G401.6 (cell line): ENCODE data around the gene C7orf33.
"Not testable (repeated sequence)": the region's sequence is repeated elsewhere in the genome, so short reads cannot be mapped to it uniquely, and the experiment has no call there.

Experiments used
- FAIRE-seq: peaks from 2 replicates; lab custom pipeline; 2012; peaks lifted over from hg19 to GRCh38; lab: Jason Lieb, UNC

The C7orf33 gene, protein sequence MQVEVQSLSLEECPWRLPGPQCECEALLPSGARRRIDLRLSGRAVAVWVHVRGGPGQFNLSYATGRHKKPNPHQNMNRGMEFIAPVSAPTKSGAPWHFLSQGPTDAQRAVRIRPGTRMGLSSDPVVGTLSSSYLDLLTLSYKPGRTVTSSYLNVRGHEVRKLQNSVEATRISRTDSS

DNA sequence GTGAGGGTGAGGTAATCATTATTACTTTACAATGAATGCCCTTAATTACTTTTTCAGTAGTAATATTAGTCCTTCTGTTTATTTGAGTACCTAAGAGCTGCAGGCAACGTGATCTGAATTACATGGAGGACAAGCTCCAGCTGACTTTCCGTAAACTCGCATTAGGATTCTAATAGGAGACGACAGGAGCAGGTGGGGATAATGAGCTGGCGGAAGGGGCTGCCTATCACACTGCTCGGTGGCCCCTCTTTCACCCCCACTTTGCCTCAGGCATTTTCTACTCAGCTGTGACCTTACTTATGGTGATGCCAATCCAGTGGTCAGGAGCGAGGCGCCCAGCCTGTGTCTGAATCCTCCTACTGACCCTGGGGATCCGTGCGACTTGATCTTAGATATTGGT is at the start of gene C7orf33:
Gene C7orf33, plus strand, starts transcription at position 296 of the 400 bp plus-strand sequence. CDS start 160 bp downstream, outside the sequence.
- FAIRE-seq: no peak

DNA sequence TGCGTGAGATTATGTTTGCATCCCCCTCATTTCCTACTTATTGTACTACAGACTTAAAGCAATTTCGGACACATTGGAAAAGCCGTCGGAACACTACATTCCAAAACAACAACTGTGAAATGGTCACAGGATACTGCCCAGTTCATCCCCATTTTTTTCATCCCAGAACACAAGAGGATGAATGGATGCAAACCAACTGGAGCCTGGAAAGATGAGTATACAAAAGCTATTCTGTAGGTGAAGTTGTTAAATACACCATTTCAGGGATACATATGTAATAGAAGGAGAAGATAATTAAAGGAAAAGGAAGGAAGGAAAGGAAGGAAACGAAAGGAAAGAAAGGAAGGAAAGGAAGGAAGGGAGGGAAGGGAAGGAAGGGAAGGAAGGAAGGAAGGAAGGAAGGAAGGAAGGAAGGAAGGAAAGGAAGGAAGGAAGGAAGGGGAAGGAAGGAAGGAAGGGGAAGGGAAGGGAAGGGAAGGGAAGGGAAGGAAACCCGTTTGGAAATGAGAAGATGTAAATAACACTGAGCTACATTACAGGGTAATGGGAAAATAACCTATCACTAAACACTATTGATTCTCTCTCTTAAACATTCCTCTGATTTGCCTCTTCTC is 48.6 kb upstream of the C7orf33 start:
- FAIRE-seq: no peak

DNA sequence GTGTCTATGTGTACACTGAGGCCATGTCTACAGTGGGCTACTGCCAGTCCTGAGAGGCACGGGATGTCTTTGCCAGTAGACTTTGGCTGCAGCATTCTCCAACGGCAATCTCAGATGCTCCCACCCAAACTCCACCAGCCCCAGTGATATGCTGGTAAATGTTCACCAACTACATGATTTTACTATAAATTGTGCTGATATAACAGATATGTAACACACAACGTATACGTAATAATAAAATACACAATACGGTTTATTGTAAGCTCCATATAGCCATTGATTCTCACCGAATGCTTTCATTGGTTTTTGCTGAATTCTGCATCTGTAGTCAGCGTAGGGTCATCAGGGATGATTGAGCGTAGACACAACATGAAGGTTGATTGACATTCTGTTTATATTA is 47.3 kb upstream of the C7orf33 start:
- no peak for FAIRE-seq

DNA sequence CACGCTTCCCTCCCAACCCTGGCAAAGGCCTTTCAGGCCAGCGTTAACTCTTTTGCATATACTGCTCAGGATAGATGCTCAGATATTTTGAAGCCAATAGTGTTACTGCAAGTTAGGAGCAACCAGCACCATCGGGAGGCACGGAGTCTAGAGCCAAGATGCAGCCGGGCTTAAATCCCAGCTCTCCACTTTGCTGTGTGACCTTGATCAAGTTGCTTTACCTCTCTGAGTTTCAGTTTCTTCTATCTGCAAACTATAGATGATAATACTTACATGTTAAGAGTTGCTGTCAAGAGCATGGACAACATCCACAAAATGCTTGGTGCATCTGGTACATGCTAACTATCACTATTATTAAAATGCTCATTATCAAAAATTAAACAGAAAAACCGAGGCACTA is 45.4 kb upstream of the C7orf33 start:
- no peak for FAIRE-seq

DNA sequence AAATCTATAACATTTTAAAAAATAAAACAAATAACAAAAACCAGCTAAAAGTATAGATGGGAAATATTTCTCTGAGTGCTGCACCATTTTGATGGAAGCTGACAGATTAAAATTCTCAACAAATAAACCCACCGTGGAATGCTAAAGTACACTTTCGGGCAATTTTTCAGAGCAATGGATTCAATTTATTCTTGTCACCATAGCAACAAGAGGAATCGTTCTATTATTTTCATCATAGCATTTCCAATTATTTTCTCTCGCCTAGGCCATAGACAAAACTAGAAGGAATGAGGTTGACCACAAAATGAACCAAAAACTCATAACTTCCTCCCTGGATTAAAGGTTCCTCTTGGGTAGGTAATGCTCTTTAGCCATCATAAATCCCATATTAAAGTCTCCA is 44.6 kb upstream of the C7orf33 start:
- FAIRE-seq: no peak

DNA sequence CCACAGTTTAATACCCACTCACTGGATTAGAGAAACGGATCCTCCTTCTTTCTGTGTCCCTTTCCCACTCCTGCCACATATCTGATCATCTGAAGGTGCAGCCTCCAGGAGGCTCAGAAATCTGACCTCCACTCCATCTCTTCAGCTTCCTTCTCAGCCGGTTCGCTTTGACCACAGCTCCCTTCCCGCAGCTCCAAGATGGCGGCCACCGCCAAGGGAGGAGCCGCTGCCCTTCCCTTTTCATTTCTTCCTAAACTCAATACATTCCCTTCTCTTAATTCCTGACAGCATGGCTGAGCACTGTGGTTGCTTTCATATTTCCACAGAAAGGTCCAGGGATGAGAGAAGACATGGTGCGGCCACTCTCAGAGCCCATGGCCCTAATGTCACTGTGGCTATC is 43.7 kb upstream of the C7orf33 start:
- no peak for FAIRE-seq

DNA sequence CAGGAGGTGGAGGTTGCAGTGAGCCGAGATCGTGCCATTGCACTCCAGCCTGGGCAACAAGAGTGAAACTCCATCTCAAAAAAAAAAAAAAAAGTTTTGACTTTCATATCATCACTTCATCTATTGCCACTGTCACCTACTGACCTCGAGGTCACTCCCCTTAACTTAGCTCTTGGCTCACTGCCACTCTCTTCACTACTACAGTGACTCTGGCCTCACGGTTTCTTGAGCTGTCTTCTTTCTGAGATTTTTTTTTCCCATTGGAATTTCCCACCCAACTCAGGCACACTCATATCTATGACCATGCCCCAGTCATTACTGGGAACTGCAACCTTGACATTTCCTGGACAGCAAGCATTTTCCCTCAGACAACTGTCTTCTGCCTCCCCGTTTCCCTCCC is 42.6 kb upstream of the C7orf33 start:
- FAIRE-seq: no peak

DNA sequence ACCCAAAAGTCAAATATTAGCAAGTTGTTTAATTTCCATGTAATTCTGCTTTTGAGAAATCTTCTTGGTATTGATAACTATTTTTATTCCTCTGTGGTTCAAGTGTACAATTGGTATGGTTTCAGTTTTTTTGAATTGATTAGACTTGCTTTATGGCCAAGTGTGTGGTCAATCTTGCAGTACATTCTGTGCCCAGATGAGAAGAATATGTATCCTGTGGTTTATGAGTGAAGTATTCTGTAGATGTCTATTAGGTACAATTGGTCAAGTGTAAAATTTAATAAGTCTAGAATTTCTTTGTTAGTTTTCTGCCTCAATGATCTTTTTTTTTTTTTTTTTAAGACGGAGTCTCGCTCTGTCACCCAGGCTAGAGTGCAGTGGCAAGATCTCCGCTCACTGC is 36.6 kb upstream of the C7orf33 start:
- no peak for FAIRE-seq

DNA sequence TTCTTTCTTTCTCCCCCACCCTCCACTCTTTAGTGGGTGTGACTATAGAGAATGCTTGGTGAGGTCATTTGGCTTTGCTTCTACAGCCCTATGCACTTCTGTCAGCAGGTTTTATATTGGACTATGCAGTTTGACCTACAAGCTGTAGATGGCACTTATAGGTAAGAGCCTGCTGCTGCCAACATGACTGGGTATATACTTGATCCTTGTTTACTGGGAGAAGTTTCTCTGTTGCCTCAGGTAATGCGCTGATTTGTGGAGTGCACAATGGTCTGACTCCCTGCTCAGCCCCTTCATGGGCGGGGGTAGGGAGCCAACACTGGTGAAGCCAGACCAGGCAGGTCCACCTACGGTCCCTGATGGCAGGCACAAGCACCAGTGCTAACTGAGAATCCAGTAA is 33.7 kb upstream of the C7orf33 start:
- FAIRE-seq: no peak

DNA sequence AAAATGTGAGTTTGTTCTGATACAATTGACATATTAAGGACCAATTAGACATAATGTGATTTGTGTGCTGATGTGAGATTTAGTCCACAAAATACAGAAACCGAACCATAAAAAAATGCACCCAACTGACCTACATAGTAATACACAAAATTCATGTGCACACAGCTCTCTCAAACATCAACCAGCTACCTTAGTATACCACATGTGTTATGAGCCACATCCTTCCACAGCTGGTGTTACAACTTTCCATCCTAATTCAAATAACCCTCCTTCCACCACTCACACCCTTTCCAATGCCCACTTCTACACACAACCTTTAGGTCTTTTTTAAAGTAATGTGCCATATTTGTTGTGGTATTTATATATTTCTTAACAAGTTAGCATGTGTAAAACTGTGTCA is 31.7 kb upstream of the C7orf33 start:
- no peak for FAIRE-seq

DNA sequence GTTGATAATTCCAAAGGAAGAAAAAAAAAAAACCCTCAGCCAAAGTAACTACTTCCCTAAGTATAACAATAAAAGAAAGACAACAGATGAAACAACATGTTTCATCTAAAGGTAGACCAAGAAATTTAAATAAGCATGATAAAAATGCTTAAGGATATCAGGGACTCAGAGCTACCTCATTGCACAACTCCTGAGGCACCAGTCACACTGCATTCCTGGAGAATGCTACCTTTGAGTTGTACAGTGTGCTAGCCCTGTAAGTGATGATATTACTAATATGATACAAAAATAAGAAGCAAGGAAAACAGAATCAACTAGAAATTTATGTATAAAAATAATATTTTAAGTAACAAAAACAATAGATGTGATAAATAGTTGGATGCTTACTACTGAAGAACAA is 29.5 kb upstream of the C7orf33 start:
- no peak for FAIRE-seq

DNA sequence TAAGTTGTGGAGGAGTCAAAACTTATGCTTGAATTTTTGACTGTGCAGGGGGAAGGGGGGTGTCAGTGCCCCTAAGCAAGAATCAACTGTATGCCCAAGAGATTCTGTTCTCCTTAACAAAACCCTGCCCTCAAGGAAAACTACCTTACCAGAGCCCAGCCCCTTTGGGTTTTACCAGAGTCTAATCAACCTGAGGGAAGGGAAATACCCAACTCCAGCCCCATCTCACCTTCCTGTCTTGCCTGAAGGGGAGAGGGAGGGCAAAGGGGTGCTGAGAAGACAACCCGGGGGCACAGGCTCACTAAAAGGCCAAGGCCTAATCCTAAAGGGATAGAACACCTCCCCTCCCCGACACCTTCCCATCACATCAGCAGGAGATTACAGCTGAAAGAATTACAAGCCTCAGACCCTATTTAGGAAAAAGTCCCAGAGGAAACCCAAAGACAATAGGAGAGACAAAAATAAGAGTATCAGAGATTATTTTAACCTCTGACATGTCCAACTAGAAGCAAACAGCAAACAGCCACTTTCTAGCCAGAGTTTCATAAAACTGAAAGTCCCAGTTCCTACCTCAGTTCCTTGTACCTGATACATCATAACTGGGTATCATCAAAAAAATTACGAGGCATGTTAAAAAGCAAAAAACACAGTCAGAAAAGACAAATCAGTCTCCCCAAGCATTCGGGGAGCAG is 26.8 kb upstream of the C7orf33 start:
- no peak for FAIRE-seq

DNA sequence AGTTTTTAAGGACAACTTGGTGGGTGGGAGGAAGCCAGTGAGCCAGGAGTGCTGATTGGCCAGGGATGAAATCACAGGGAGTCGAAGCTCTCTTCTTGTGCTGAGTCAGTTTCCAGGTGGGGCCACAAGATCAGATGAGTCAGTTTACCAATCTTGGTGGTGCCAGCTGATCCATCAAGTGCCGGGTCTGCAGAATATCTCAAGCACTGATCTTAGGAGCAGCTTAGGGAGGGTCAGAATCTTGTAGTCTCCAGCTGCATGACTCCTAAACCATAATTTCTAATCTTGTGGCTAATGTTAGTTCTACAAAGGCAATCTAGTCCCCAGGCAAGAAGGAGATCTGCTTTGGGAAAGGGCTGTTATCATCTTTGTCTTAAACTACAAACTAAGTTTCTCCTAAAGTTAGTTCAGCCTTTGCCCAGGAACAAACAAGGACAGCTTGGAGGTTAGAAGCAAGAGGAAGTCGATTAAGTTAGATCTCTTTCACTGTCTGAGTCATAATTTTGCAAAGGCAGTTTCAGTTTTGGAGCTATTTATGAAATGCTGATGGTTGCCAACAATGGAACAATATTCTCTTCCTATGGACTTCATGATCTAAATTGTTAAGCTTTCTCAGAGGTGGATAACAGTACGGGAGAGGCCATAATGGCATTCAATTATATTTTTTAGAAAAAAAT is 26.2 kb upstream of the C7orf33 start:
- FAIRE-seq: not testable (repeated sequence)

DNA sequence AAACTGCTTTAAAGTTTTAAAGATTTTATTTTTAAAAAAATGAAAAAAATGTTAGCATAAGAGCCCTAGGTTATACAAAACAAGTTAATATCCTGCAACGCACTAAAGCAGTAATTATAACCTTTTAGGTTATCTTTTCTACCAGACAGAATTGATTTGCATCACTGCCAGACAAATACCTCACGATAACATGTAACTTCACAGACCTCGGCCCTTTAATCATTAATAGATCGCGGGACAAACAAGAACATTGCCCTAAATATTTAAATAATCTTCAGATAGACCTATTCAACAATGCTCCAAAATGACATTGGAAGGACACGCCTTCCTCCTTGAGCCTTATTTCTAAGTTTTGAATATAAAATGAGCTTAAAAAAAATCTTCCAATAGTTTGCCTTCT is 23.8 kb upstream of the C7orf33 start:
- peak; percentile 17 for FAIRE-seq

DNA sequence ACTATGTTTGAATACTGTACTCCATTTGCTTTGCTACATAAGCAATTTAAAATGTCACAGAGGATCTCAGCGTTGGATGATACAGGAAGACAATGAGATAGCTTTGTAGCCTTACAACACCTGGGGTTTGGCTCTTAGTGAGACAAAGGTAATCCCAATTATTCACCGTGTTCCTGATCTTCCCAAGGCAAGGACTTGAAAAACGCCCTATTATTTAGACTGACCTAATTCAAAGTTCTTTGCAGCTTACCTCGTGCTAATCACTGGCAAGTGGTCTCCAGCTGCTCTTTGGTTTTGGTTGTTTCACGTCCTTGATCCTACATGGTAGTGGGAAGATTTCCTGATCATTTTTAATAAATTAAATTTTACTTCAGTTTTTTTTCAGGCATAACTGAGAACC is 23.0 kb upstream of the C7orf33 start:
- no peak for FAIRE-seq

DNA sequence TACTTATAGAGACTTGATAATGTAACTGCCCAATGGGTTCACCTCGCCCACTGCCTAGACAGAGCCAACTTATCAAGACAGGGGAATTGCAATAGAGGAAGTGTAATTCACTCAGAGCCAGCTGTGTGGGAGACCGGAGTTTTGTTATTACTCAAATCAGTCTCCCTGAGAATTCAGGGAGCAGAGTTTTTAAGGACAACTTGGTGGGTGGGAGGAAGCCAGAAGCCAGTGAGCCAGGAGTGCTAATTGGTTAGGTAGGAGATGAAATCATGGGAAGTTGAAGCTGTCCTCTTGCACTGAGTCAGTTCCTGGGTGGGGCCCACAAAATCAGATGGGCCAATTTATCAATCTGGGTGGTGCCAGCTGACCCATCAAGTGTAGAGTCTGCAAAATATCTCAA is 20.1 kb upstream of the C7orf33 start:
- no peak for FAIRE-seq

DNA sequence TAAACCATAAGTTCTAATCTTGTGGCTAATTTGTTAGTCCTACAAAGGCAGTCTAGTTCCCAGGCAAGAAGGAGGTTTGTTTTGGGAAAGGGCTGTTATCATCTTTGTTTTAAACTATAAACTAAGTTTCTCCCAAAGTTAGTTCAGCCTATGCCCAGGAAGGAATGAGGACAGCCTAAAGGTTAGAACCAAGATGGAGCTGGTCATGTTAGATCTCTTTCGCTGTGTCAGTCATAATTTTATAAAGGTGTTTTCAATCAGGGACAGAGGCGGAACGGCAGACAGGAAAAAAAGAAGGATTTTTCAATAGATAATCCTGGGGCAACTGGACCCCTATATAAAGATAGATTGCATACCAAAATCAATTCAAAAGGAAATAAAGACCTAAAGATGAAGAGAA is 19.6 kb upstream of the C7orf33 start:
- FAIRE-seq: not testable (repeated sequence)

DNA sequence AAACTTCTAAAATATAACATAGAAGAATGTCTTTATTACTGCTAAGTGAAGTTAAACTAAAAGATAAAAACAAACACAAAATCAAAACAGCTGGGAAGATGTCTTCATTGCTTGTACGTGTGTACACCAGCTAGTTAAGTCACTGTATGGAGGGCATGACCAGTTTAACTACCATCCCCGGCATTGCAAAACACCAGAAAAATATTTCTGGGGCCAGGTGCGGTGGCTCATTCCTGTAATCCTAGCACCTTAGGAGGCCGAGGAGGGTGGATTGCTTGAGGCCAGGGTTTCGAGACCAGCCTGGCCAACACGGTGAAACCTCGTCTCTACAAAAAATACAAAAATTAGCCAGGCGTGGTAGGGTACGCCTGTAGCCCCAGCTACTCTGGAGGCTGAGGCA is 19.2 kb upstream of the C7orf33 start:
- FAIRE-seq: no peak

DNA sequence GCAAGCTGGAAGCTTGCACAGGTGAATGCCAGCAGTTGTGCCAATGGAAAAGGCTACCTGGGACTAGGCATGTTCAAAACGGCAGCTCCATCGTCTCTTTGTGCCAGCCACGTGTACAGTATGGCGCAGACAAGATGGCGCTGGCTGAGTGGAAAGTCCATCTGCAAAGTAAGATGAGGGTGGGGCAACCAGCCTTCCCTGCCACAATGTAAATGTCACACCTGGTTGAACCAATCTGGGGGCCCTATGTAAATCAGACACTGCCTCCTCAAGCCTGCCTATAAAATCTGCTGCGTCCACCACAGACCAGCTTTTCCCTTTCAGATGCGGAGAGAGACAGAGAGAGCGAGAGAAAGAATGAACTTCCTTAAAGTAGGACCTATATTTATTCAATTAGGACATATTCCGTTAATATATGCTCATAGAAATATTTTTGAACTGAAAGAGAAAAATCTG is 18.5 kb upstream of the C7orf33 start:
- FAIRE-seq: no peak

DNA sequence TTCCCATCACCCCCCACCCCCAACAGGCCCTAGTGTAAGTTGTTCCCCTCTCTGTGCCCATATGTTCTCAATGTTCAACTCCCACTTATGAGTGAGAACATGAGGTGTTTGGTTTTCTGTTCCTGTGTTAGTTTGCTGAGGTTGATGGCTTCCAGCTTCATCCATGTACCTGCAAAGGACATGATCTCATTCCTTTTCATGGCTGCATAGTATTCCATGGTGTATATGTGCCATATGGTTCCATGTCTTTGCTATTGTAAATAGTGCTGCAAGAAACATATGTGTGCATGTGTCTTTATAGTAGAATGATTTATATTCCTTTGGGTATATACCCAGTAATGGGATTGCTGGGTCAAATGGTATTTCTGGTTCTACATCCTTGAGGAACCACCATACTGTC is 17.0 kb upstream of the C7orf33 start:
- FAIRE-seq: not testable (repeated sequence)

DNA sequence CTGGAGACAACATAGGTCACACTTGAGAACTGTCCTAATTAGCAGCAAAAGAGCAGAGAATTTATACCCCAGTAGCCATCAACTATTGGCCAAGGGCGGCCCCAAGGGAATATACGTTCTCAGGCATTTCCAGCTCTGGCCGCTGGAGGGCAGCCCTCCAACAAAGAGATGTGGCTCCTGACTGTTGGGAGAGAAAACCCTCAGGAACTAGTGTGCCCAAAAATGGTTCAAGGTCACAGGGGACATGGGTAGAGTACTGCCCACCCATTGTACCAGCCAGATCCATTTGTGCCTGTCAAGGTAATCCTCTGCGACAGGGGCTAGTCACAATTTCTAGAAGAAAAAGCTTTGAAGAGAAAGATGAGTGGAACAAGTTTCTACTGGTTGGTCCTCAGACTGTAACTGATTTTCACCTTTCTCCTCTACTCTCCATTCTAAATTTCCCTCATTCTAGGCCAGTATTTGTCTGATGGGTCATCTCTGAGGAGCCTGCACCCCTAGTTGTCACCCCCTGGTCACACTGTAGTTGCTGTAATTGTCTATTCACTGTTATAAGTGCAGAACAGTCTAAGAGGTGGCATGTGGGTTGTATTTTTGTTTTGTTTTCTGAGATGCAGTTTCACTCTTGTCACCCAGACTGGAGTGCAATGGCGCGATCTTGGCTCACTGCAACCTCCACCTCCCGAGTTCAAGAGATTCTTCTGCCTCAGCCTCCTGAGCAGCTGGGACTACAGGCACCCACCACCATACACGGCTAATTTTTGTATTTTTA is 14.7 kb upstream of the C7orf33 start:
- FAIRE-seq: peak; percentile 59

DNA sequence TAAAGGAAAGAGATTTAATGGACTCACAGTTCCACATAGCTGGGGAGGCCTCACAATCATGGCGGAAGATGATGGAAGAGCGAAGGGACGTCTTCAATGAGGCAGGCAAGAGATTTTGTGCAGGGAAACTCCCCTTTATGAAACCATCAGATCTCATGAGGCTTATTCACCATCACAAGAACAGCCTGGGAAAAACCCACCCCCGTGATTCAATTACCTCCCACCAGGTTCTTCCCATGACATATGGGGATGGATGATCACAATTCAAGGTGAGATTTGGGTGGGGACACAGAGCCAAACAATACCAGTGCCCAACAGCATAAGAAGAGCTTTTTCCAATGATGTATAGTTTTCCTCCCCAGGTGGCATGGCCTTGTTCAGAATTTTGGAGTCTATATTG is 11.2 kb upstream of the C7orf33 start:
- FAIRE-seq: no peak

DNA sequence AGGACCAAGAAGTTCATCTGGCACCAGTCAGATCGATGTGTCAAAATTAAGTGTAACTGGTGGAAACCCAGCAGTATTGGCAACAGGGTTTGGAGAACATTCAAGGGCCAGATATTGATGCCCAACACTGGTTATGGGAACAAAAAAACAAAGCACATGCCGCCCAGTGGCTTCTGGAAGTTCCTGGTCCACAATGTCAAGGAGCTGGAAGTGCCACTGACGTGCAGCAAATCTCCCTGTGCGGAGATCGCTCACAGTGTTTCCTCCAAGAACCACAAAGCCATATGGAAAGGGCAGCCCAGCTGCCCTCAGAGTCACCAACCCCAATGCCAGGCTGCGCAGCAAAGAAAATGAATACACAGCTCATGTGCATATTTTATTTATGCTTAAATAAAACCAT is 10.1 kb upstream of the C7orf33 start:
- no peak for FAIRE-seq
